ENCODE data around the gene DMD. TPM values are rescaled to one million over a fixed set of nuclear protein-coding genes. Genes with fewer than 3 reads are reported as not detected.

The DMD gene
- total and polyA plus RNA-seq, 2 of the 8 experiments (the other 6 are each of a cell fraction or from before 2014, with no cell fraction given): 4.8 to 7.4 TPM

DNA sequence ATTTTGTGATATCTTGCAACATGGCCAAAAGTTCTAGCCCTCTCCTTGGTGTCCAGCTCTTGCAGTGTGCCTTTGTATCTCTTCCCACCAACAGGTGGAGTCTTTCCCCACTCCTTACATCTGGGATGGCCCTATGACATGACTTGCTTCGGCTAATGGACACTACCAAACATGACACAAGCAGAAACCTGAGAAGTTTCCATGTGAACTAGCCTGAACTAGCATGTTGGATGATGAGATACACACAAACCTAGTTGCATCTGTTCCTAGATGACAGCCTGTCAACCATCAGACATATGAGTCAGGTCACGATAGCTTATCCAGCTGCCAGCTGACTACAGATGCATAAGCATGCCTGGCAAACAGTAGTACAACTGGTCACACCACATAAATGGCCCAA, 1932.0 kb downstream of the DMD start:
- Histone ChIP-seq H3K18ac (ENCODE audit: extremely low read depth, low read length) (no peak overlapping the region), H3K9ac (replicated peaks in 1 of 4; ENCODE audit: extremely low read depth in 1 of 4, low read depth in 3 of 4, low read length in 3 of 4) (no peak overlapping the region), H4K5ac (ENCODE audit: insufficient read length, low read depth, low read length) (no peak overlapping the region), H4K8ac (ENCODE audit: extremely low read depth, insufficient read depth, low read length) (no peak overlapping the region), H3K4me1 (replicated peaks in 1 of 4; ENCODE audit: control insufficient read depth in 3 of 4, insufficient read depth in 4 of 4, low read length in 3 of 4) (no peaks in the 10 kb centered on the region; a peak in 1 of 7 replicates), H2BK20ac (ENCODE audit: low read length) (no peak overlapping the region), H3K56ac (replicated peaks; ENCODE audit: insufficient read length, low read depth, low read length) (no peak overlapping the region), H4K20me1 (replicated peaks in 1 of 2; ENCODE audit: control insufficient read depth in 1 of 2, insufficient read depth in 2 of 2, low read length in 2 of 2) (no peaks in the 10 kb centered on the region), H2BK15ac (ENCODE audit: low read length) (no peak overlapping the region), H3K79me2 (ENCODE audit: control insufficient read depth in 1 of 2, insufficient read depth in 2 of 2, low read length in 2 of 2) (no peaks in the 10 kb centered on the region), H2BK5ac (ENCODE audit: low read depth, low read length) (no peak overlapping the region), H3K79me1 (ENCODE audit: low read depth, low read length) (no peaks in the 10 kb centered on the region), H3K27me3 (replicated peaks in 1 of 4; ENCODE audit: control insufficient read depth in 3 of 4, extremely low read depth in 1 of 4, insufficient read depth in 3 of 4, low read length in 3 of 4) (no peaks in the 10 kb centered on the region), H3K14ac (ENCODE audit: insufficient read length) (no peak overlapping the region), H3K4me2 (ENCODE audit: insufficient read depth in 1 of 2, low read depth in 2 of 2, low read length in 2 of 2) (no peak overlapping the region), H2BK120ac (replicated peaks; ENCODE audit: low read depth, low read length) (no peak overlapping the region), H3K23me2 (ENCODE audit: low read depth, low read length) (no peaks in the 10 kb centered on the region), H3K4me3 (ENCODE audit: extremely low read depth in 1 of 4, insufficient read depth in 2 of 4, low read depth in 3 of 4, low read length in 4 of 4) (no peak overlapping the region), H3K36me3 (ENCODE audit: control insufficient read depth in 2 of 4, insufficient read depth in 4 of 4, low read length in 3 of 4) (no peaks in the 10 kb centered on the region), H2AFZ (ENCODE audit: low read length) (no peak overlapping the region), H2BK12ac (ENCODE audit: low read depth, low read length) (no peak overlapping the region), H3K27ac (ENCODE audit: low read depth, low read length) (no peak overlapping the region), H3K23ac (ENCODE audit: insufficient read length) (no peak overlapping the region), H3K9me3 (ENCODE audit: insufficient read depth in 2 of 2, low read depth in 1 of 2, low read length in 1 of 2) (no peaks in the 10 kb centered on the region), H2AK5ac (ENCODE audit: low read depth, low read length) (no peak overlapping the region), H3K4ac (replicated peaks; ENCODE audit: insufficient read length, low read depth, low read length) (no peak overlapping the region), H4K91ac (replicated peaks; ENCODE audit: insufficient read length, low read length) (no peak overlapping the region)
- 93% methylated on average over 2 of the region's 2 CpGs; no CpG with 5 or more reads in 1 of the 2 experiments for WGBS, 2 experiments (ENCODE audit: extremely low coverage in 1 of 2, insufficient coverage in 1 of 2, insufficient read length in 1 of 2, insufficient replicate concordance in 2 of 2, low coverage in 1 of 2, low lambda C conversion rate in 2 of 2, missing lambda C conversion rate in 1 of 2)
- FAIRE-seq (peak; percentile 97), DNase-seq (ENCODE audit: low read depth in 1 of 2, low spot score in 2 of 2) (no peak)
- ChIA-PET CTCF (ENCODE audit: partially characterized antibody) (interaction anchor here (0.7 to 4.0 kb wide), 13 partner anchors 13 to 874 kb away, joined by 3 to 17 read pairs (median 4); no protein-coding TSS in a partner anchor), POLR2A (ENCODE audit: partially characterized antibody) (no interaction called here)
- TF ChIP-seq TCF12 (IDR thresholded peaks at IDR 0.05; ENCODE audit: low read depth, low read length) (no peak), NANOG (IDR thresholded peaks at IDR 0.05; ENCODE audit: insufficient read depth, low read depth, low read length, poor library complexity, severe bottlenecking) (no peak), KDM4A (IDR thresholded peaks at IDR 0.05; ENCODE audit: low read depth, low read length, severe bottlenecking) (no peak), GTF2F1 (IDR thresholded peaks at IDR 0.05; ENCODE audit: borderline replicate concordance, low read depth, low read length) (no peak), POLR2AphosphoS5 (IDR thresholded peaks at IDR 0.05; ENCODE audit: low read depth, low read length) (no peak), TAF1 (IDR thresholded peaks at IDR 0.05; ENCODE audit: low read depth, low read length) (no peak), KDM5A (IDR thresholded peaks at IDR 0.05; ENCODE audit: low read length) (no peak)
- TF ChIP-seq, protein P1, sequence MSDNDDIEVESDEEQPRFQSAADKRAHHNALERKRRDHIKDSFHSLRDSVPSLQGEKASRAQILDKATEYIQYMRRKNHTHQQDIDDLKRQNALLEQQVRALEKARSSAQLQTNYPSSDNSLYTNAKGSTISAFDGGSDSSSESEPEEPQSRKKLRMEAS (IDR thresholded peaks at IDR 0.05): no peak
- TF ChIP-seq, protein P2, sequence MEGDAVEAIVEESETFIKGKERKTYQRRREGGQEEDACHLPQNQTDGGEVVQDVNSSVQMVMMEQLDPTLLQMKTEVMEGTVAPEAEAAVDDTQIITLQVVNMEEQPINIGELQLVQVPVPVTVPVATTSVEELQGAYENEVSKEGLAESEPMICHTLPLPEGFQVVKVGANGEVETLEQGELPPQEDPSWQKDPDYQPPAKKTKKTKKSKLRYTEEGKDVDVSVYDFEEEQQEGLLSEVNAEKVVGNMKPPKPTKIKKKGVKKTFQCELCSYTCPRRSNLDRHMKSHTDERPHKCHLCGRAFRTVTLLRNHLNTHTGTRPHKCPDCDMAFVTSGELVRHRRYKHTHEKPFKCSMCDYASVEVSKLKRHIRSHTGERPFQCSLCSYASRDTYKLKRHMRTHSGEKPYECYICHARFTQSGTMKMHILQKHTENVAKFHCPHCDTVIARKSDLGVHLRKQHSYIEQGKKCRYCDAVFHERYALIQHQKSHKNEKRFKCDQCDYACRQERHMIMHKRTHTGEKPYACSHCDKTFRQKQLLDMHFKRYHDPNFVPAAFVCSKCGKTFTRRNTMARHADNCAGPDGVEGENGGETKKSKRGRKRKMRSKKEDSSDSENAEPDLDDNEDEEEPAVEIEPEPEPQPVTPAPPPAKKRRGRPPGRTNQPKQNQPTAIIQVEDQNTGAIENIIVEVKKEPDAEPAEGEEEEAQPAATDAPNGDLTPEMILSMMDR (IDR thresholded peaks at IDR 0.05; ENCODE audit: control extremely low read depth in 1 of 3, insufficient read depth in 1 of 3, low read depth in 1 of 3, low read length in 3 of 3): peak; percentile 15 to 59 (median 30); a peak in 3 of 4 replicates

All from H1 (cell line).